ENCODE data around the gene CCDC60.

CCDC60 gene

DNA sequence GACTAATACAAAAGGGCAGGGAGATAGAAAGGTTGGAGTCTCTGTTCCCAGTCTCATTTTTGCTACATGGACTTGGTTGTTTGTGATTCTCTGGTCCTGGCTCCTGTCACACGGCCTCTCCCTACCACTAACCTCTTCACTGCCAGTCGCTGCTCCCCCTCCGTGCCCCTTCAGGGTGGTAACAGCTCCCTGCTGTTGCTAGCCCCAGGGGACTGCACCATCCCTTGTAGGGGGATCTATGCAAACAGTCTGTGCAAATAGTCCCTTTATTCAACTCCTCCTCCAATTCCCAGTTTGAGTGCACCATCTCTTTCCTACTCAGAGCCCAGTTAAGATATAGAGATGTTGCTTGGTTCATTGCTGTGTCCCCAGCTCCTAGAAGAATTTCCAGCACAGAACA, 51.1 kb downstream of the CCDC60 start:
- DNase-seq = no peak

- DNase-seq = no peak
Observed at GRCh38 chr12:119389687-119390086, 55.2 kb downstream of the CCDC60 start.

DNA sequence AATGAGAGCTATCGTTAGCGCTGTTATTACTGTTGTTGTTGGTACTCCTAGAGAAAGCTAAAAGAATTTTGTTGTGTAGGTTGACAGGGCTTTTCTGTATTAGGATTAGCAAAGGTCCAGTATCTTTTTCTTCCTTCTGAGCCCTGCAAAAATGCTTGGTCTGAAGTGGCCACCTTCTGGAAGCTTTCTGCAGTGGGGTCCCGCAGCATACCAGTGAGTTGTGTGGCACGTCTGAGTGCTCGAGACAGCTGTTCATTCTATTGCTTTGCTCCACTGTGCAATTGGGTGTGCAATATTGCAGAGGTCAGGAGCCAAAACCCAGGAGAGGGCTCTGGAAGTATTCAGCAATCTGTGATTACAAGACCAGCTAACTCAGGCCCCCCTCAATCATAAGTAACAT, 57.1 kb downstream of the CCDC60 start:
- DNase-seq = no peak

- DNase-seq = no peak
Observed at GRCh38 chr12:119393677-119394076, 59.1 kb downstream of the CCDC60 start.

- DNase-seq = no peak
Observed at GRCh38 chr12:119397540-119397939, 63.0 kb downstream of the CCDC60 start.

DNA sequence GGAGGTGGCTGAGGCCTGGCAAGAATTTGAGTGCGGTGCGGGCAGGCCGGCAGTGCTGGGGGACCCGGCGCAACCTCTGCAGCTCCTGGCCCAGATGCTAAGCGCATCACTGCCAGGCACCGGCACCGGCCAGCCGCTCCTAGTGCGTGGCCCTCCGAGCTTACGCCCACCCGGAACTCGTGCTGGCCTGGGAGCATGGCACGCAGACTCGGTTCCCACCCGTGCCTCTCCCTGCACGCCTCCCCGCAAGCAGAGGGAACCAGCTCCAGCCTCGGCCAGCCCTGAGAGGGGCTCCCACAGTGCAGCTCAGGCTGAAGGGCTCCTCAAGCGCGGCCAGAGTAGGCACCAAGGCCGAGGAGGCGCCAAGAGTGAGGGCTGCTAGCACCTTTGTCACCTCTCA, 63.7 kb downstream of the CCDC60 start:
- no peak for DNase-seq

DNA sequence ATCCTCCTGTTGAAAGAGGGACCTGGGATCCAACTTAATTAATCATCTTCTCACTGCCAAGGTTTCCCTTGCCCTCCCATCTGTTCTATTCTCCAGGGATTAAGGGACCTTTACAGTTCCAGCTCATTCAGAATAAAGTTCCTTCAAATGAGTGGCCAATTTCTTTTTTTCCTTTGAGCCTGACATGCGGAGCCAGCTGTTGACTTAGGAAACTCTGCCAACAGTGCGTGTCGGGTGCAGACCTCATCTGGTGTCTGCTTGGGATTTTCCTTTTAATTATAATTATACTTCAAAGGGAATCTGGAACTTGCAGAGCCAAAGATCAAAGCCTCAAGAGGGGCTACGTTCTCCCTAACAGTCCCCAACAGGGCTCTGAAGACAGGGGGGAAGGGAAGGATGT, 64.8 kb downstream of the CCDC60 start:
- DNase-seq = no peak

- DNase-seq = no peak
Observed at GRCh38 chr12:119406308-119406707, 71.8 kb downstream of the CCDC60 start.

GRCh38 chr12:119406811-119407210, 72.3 kb downstream of the CCDC60 start:
- no peak for DNase-seq

- no peak for DNase-seq
Observed at GRCh38 chr12:119409043-119409442, 74.5 kb downstream of the CCDC60 start.

GRCh38 chr12:119410396-119410795, 75.9 kb downstream of the CCDC60 start:
- DNase-seq = no peak

- no peak for DNase-seq
Observed at GRCh38 chr12:119412306-119412705, 77.8 kb downstream of the CCDC60 start.

- peak; percentile 19 for DNase-seq
Observed at GRCh38 chr12:119412811-119413794, 78.6 kb downstream of the CCDC60 start.

DNA sequence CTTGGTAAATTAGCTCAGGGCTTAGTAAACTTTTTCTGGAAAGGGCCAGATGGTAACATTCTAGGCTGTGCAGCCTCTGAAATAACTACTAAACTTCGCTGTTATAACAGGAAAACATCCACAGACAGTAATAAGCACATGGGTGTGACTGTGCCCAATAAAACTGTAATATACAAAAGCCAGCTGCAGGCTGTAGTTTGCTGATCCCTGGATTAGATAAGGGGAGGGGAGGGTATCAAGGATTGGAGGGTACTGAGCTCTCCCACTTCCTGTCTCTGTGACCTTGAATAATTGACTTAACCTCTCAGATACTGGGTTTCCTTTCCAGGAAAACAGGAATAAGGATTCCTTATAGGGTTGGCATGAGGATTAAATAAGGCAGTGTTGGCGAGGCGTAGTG, 81.2 kb downstream of the CCDC60 start:
- no peak for DNase-seq

- no peak for DNase-seq
Observed at GRCh38 chr12:119417440-119417839, 82.9 kb downstream of the CCDC60 start.

DNA sequence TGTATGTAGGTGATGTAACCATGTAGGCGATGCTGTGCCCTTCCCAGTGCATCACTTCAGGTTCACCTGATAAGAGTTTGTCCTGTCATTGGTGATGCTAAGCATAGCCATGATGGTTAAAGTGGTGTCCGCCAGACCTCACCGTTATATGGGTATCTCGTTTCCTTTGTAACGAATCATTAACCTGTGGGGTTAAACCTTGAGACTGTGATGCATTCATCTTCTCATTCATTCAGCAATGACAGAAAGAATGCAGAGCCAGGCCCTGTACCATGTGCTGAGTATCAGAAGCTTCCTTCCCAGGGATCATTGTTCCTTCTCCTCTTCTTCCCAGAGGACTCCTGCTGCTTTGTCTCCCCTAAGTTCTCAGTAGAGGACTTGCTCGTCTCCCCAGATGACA, 84.9 kb downstream of the CCDC60 start:
- no peak for DNase-seq

- DNase-seq = no peak
Observed at GRCh38 chr12:119423285-119423684, 88.8 kb downstream of the CCDC60 start.

DNA sequence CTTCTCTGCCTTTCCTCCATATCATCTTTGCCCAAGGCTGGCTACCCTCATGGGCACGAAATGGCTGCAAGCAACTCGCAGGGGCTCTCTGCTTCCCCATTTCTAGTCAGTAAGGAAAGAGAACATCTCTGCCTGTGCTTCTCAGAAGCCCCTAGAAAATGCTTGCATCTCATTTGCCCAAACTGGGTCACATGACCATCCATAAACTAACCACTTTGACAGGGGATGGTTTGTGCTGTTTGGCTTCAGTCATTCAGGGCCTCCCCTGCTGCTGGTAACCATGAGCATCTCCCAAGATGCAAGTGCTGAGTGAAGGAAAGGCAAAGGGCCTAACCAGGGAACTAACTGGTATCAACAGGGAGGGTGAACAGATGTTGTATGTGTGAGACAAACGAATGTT, 91.1 kb downstream of the CCDC60 start:
- no peak for DNase-seq

- DNase-seq = no peak
Observed at GRCh38 chr12:119431151-119431550, 96.6 kb downstream of the CCDC60 start.

GRCh38 chr12:119432949-119433348, 98.4 kb downstream of the CCDC60 start:
- no peak for DNase-seq

DNA sequence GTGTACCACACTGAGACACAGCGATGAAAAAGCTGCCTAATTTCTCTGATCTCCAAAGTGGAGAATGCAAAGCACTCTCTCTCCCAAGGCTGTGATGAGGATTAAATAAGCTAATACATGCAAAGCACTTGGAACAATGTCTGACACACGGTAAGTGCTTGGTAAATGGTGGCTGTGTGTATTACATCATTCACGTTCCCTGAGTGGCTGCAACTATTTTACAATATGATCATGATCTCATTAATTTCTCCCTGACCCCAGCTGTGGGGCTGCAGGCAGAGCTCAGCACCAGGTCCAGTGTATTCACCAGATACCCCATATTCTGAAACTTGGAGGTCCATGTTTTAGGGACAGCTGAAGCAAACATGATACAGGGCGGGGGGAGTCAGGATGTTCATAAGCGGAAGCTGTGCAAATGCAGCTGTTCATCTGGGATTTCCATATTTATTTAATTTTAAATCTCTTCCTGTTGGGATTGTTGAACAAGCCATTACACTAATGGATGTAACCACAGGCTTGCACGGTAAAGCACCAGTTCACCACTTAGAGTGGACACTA, 106.4 kb downstream of the CCDC60 start:
- DNase-seq = no peak

- peak; percentile 10 for DNase-seq
Observed at GRCh38 chr12:119444462-119445044, 110.0 kb downstream of the CCDC60 start.

DNA sequence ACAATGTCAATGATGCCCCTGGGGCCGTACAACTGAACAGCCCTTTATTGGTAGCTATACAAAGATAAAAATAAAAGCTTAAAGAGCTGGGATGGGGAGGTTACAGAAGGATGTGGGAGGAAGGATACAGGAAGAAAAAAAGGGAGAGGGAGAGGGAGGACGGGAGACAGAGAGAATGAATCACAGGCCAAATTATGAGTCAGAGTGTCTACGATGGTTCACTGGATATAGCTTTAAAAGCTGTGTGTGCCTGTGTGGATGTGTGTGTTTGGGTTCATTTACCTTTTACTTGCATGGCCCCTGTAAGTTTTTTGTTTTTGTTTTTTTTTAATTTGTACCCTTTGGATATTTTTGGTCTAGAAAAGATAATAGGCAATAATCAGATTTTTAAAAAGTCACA, 111.9 kb downstream of the CCDC60 start:
- no peak for DNase-seq

- DNase-seq = no peak
Observed at GRCh38 chr12:119447126-119447525, 112.6 kb downstream of the CCDC60 start.

Data from CD4-positive, alpha-beta T cell treated with Interleukin-17A for 4 hours (primary cell).